CD8-positive, alpha-beta memory T cell (primary cell): ENCODE measurements around the gene CRHR1. TPM values are rescaled to one million over a fixed set of nuclear protein-coding genes. Genes with fewer than 3 reads are reported as not detected.

Experiments
- CTCF ChIA-PET: fragments of 350-600 bp; sonication (Branson Sonifier 250); formaldehyde crosslinking; loops from one replicate; lab custom pipeline; 2021; ENCODE audit warnings: antibody characterized with exemption; lab: Charles Lee
- POLR2A ChIA-PET: fragments of 350-600 bp; sonication (Branson Sonifier 250); formaldehyde crosslinking; loops from one replicate; lab custom pipeline; 2021; ENCODE audit warnings: antibody characterized with exemption; lab: Charles Lee
- DNase-seq, 5 donors: peaks; one replicate each; pipeline versions ENCODE4 v3.0.0 to v3.0.0-alpha.2; 2020 to 2022; ENCODE audit warnings: mixed read lengths in 1 of 5
- H3K27ac ChIP-seq: one replicate; pipeline ENCODE4 v1.7.0; 2013; ENCODE audit warnings: low read depth, mild to moderate bottlenecking, low read length, moderate library complexity
- H3K27me3 ChIP-seq: 2 replicates; pipeline ENCODE4 v1.7.0; 2013; ENCODE audit warnings: low read length, mild to moderate bottlenecking; ENCODE audit not compliant: insufficient read depth, poor library complexity, severe bottlenecking
- H3K36me3 ChIP-seq: 2 replicates; pipeline ENCODE4 v1.7.0; 2013; ENCODE audit warnings: mild to moderate bottlenecking, low read length, moderate library complexity; ENCODE audit not compliant: insufficient read depth
- H3K4me1 ChIP-seq: 2 replicates; pipeline ENCODE4 v1.7.0; 2013; ENCODE audit warnings: mild to moderate bottlenecking, low read length, moderate library complexity; ENCODE audit not compliant: insufficient read depth
- H3K4me3 ChIP-seq: 2 replicates; pipeline ENCODE4 v1.7.0; 2013; ENCODE audit warnings: mild to moderate bottlenecking, low read length
- H3K9me3 ChIP-seq: 2 replicates; pipeline ENCODE4 v1.7.0; 2013; ENCODE audit warnings: mild to moderate bottlenecking, low read length
- H3K27ac Mint-ChIP-seq, 8 donors: one replicate each; pipeline ENCODE4 v1.8.0; 2020 to 2021; ENCODE audit warnings: mixed read lengths in 8 of 8, mild to moderate bottlenecking in 6 of 8, inconsistent platforms in 3 of 8, moderate library complexity in 3 of 8
- H3K27me3 Mint-ChIP-seq, 2 donors: one replicate each; pipeline ENCODE4 v1.8.0; 2020 to 2021; ENCODE audit warnings: mixed read lengths in 2 of 2, mild to moderate bottlenecking in 1 of 2, moderate library complexity in 1 of 2
- H3K36me3 Mint-ChIP-seq, 3 donors: one replicate each; pipeline ENCODE4 v1.8.0; 2020 to 2021; ENCODE audit warnings: mixed read lengths in 3 of 3, inconsistent platforms in 1 of 3, mild to moderate bottlenecking in 1 of 3
- H3K4me1 Mint-ChIP-seq, 3 donors: one replicate each; pipeline ENCODE4 v1.8.0; 2020 to 2021; ENCODE audit warnings: mixed read lengths in 3 of 3, inconsistent platforms in 1 of 3, mild to moderate bottlenecking in 1 of 3
- H3K4me3 Mint-ChIP-seq, 7 donors: one replicate each; pipeline ENCODE4 v1.8.0; 2020 to 2021; ENCODE audit warnings: mixed read lengths in 7 of 7, mild to moderate bottlenecking in 6 of 7, moderate library complexity in 4 of 7, inconsistent platforms in 2 of 7
- H3K9me3 Mint-ChIP-seq, 5 donors: one replicate each; pipeline ENCODE4 v1.8.0; 2020 to 2022; ENCODE audit warnings: mixed read lengths in 5 of 5, mild to moderate bottlenecking in 3 of 5, moderate library complexity in 2 of 5, inconsistent platforms in 1 of 5
- polyA plus RNA-seq: library from polyadenylated mRNA; unstranded; fragments of 300-500 nt; fragmentation: Illumina TruSeq; gene quantifications from one replicate; pipeline ENCODE4 v1.2.3, GENCODE V29; 2021
- total RNA-seq, 2 experiments: library from RNA; stranded (reverse); gene quantifications; one replicate each; pipeline ENCODE4 v1.2.3, GENCODE V29; 2021

CRHR1 gene
- total and polyA plus RNA-seq, 3 experiments from 2014 or later: not detected

- Histone ChIP-seq H3K4me1 (no peaks in the 10 kb centered on the region), H3K27me3 (no peaks in the 10 kb centered on the region), H3K9me3 (no peaks in the 10 kb centered on the region), H3K4me3 (no peak overlapping the region), H3K36me3 (no peaks in the 10 kb centered on the region), H3K27ac (no peak overlapping the region)
- Mint-ChIP-seq H3K27me3 (peaks cover 17 to 58% of the 10 kb centered on the region in 2 donors), H3K27ac (no peak overlapping the region), H3K4me1 (peaks cover 0 to under 1% (median 0%) of the 10 kb centered on the region in 3 donors), H3K36me3 (no peaks in the 10 kb centered on the region), H3K9me3 (no peaks in the 10 kb centered on the region), H3K4me3 (no peak overlapping the region)
- ChIA-PET CTCF (no interaction called here), POLR2A (no interaction called here)
- no peak for DNase-seq
Observed at GRCh38 chr17:45745601-45746494, 38.3 kb upstream of the CRHR1 start.

- no peaks in the 10 kb centered on the region for H3K9me3 Mint-ChIP-seq
Observed at GRCh38 chr17:45747911-45748310, 36.2 kb upstream of the CRHR1 start.

GRCh38 chr17:45748731-45749310 lies 35.3 kb upstream of the CRHR1 start:
- Histone ChIP-seq H3K4me1 (no peaks in the 10 kb centered on the region), H3K27ac (no peak overlapping the region), H3K9me3 (no peaks in the 10 kb centered on the region), H3K4me3 (no peak overlapping the region), H3K27me3 (no peaks in the 10 kb centered on the region), H3K36me3 (no peaks in the 10 kb centered on the region)
- Mint-ChIP-seq H3K4me1 (no peaks in the 10 kb centered on the region), H3K4me3 (no peak overlapping the region), H3K27me3 (peaks cover 17 to 63% of the 10 kb centered on the region in 2 donors), H3K36me3 (no peaks in the 10 kb centered on the region), H3K27ac (no peak overlapping the region), H3K9me3 (no peaks in the 10 kb centered on the region)
- POLR2A ChIA-PET: no interaction called here
- DNase-seq: no peak
- CTCF ChIA-PET: no interaction called here

More at GRCh38 chr17:45747911-45748310, 36.2 kb upstream of the CRHR1 start:
- Mint-ChIP-seq H3K27ac (no peak overlapping the region), H3K4me3 (no peak overlapping the region), H3K36me3 (no peaks in the 10 kb centered on the region), H3K27me3 (peaks cover 17 to 65% of the 10 kb centered on the region in 2 donors), H3K4me1 (no peaks in the 10 kb centered on the region)
- no peaks in the 10 kb centered on the region for H3K9me3 ChIP-seq
- CTCF ChIA-PET: no interaction called here
- no peaks in the 10 kb centered on the region for H3K4me1 ChIP-seq
- no peak overlapping the region for H3K27ac ChIP-seq
- no peaks in the 10 kb centered on the region for H3K27me3 ChIP-seq
- H3K36me3 ChIP-seq: no peaks in the 10 kb centered on the region
- DNase-seq: no peak
- POLR2A ChIA-PET: no interaction called here
- no peak overlapping the region for H3K4me3 ChIP-seq

DNA sequence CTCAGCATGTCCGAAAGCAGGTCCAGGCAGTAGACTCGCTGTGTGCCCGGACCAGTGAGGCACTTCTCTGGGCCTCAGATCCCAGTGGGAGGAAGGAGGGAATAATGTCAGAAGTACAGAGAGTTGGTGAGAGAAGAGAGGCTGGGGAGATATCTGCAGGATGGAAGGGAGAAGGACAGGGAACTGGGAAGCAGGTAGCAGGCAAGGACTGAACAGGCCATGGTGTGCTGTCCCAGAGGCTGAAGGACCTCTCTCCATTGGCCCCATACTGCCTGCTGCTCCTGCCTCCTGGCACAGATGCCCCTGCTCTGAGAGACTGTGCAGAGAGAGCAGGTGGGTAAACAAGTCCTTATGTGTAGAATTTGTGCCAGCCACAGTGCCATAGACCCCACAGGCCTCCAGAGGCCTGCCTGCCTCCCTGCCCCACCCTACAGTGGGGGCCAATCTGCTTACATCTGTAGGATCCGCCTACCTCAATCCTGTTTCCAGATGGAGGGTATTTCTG lies 34.2 kb upstream of the CRHR1 start:
- Histone ChIP-seq H3K9me3 (no peaks in the 10 kb centered on the region), H3K4me3 (no peak overlapping the region), H3K4me1 (no peaks in the 10 kb centered on the region), H3K27me3 (no peaks in the 10 kb centered on the region), H3K27ac (no peak overlapping the region), H3K36me3 (no peaks in the 10 kb centered on the region)
- no peaks in the 10 kb centered on the region for H3K9me3 Mint-ChIP-seq
- H3K4me1 Mint-ChIP-seq: no peaks in the 10 kb centered on the region
- CTCF ChIA-PET: no interaction called here
- no peak for DNase-seq
- peaks cover 18 to 66% of the 10 kb centered on the region in 2 donors for H3K27me3 Mint-ChIP-seq
- no peaks in the 10 kb centered on the region for H3K36me3 Mint-ChIP-seq
- POLR2A ChIA-PET: no interaction called here
- H3K27ac Mint-ChIP-seq: no peak overlapping the region
- no peak overlapping the region for H3K4me3 Mint-ChIP-seq

- no peak overlapping the region for H3K4me3 Mint-ChIP-seq
- no peaks in the 10 kb centered on the region for H3K4me1 ChIP-seq
- CTCF ChIA-PET: no interaction called here
Observed at GRCh38 chr17:45750779-45751440, 33.2 kb upstream of the CRHR1 start.

DNA sequence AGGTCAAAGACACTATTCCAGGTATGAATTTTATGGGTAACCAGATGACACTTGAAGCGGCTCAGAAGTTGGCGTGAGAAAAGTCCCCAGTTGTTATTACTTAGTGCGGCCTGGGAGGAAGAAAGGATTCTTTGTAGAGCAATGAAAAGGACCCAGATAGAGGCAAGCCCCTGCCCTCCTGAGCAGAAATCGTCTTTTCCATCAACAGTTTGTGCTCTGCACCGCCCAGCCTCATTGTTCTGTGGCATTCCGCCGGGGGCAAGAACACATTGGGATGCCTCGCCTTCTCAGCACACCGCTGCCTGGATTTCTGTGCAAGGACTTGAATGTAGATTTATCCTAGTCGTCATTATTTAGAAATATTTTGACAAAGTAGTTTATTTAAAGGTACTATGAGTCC lies 32.7 kb upstream of the CRHR1 start:
- Mint-ChIP-seq H3K36me3 (no peaks in the 10 kb centered on the region), H3K4me3 (no peak overlapping the region), H3K27me3 (peaks cover 21 to 67% of the 10 kb centered on the region in 2 donors), H3K27ac (no peak overlapping the region), H3K4me1 (no peaks in the 10 kb centered on the region), H3K9me3 (no peaks in the 10 kb centered on the region)
- H3K36me3 ChIP-seq: no peaks in the 10 kb centered on the region
- ChIA-PET POLR2A (no interaction called here), CTCF (no interaction called here)
- H3K27ac ChIP-seq: no peak overlapping the region
- H3K4me1 ChIP-seq: no peaks in the 10 kb centered on the region
- H3K27me3 ChIP-seq: peaks cover 2% of the 10 kb centered on the region
- H3K4me3 ChIP-seq: no peak overlapping the region
- DNase-seq: no peak
- H3K9me3 ChIP-seq: no peaks in the 10 kb centered on the region

More at GRCh38 chr17:45750779-45751440, 33.2 kb upstream of the CRHR1 start:
- Mint-ChIP-seq H3K9me3 (no peaks in the 10 kb centered on the region), H3K36me3 (no peaks in the 10 kb centered on the region), H3K27ac (no peak overlapping the region), H3K27me3 (peaks cover 23 to 69% of the 10 kb centered on the region in 2 donors), H3K4me1 (no peaks in the 10 kb centered on the region)
- no peak overlapping the region for H3K4me3 ChIP-seq
- no peak for DNase-seq
- POLR2A ChIA-PET: no interaction called here
- H3K9me3 ChIP-seq: no peaks in the 10 kb centered on the region
- H3K36me3 ChIP-seq: no peaks in the 10 kb centered on the region
- H3K27ac ChIP-seq: no peak overlapping the region
- no peaks in the 10 kb centered on the region for H3K27me3 ChIP-seq

- H3K36me3 Mint-ChIP-seq: no peaks in the 10 kb centered on the region
- peaks cover 21 to 71% of the 10 kb centered on the region in 2 donors for H3K27me3 Mint-ChIP-seq
- POLR2A ChIA-PET: no interaction called here
- H3K36me3 ChIP-seq: no peaks in the 10 kb centered on the region
- no peaks in the 10 kb centered on the region for H3K4me1 Mint-ChIP-seq
- no peak overlapping the region for H3K27ac ChIP-seq
- no peak overlapping the region for H3K4me3 ChIP-seq
- no peak overlapping the region for H3K27ac Mint-ChIP-seq
- no peaks in the 10 kb centered on the region for H3K9me3 ChIP-seq
- CTCF ChIA-PET: no interaction called here
- DNase-seq: no peak
- no peaks in the 10 kb centered on the region for H3K4me1 ChIP-seq
- H3K27me3 ChIP-seq: peaks cover 5% of the 10 kb centered on the region
- no peak overlapping the region for H3K4me3 Mint-ChIP-seq
- H3K9me3 Mint-ChIP-seq: no peaks in the 10 kb centered on the region
Observed at GRCh38 chr17:45752246-45752645, 31.9 kb upstream of the CRHR1 start.
